Loucy (cell line): ENCODE measurements around the gene ALOX12B.

ENCODE experiments used
- H2AFZ ChIP-seq: fragments of 200-600 bp; sonication (generic); 2 replicates; pipeline ENCODE4 v1.6.0; 2016; ENCODE audit warnings: antibody characterized with exemption, mild to moderate bottlenecking, low read length, moderate library complexity
- H3F3A ChIP-seq: fragments of 200-600 bp; 2 replicates; pipeline ENCODE4 v1.6.0; 2016; ENCODE audit warnings: antibody characterized with exemption, low read depth, mild to moderate bottlenecking
- H3K27me3 ChIP-seq: fragments of 200-600 bp; sonication (generic); 2 replicates; pipeline ENCODE4 v1.6.1; 2014; ENCODE audit warnings: low read length, mild to moderate bottlenecking; ENCODE audit not compliant: insufficient read depth, poor library complexity, severe bottlenecking
- H3K36me3 ChIP-seq: fragments of 200-600 bp; sonication (generic); 2 replicates; pipeline ENCODE4 v1.6.1; 2016; ENCODE audit warnings: low read length; ENCODE audit not compliant: insufficient read depth
- H3K4me1 ChIP-seq: fragments of 200-600 bp; sonication (generic); 2 replicates; pipeline ENCODE4 v1.5.1; 2014; ENCODE audit warnings: low read length, mild to moderate bottlenecking; ENCODE audit not compliant: insufficient read depth, poor library complexity, severe bottlenecking
- H3K4me2 ChIP-seq: fragments of 200-600 bp; sonication (generic); 2 replicates; pipeline ENCODE4 v1.6.0; 2014; ENCODE audit warnings: antibody characterized with exemption, low read length, low read depth, mild to moderate bottlenecking; ENCODE audit not compliant: poor library complexity, severe bottlenecking
- H3K4me3 ChIP-seq: fragments of 200-600 bp; sonication (generic); 2 replicates; pipeline ENCODE4 v1.5.1; 2014; ENCODE audit warnings: low read length, mild to moderate bottlenecking, mixed read lengths; ENCODE audit not compliant: poor library complexity, severe bottlenecking
- H3K79me2 ChIP-seq: fragments of 200-600 bp; sonication (generic); 2 replicates; pipeline ENCODE4 v1.6.1; 2014; ENCODE audit warnings: low read length; ENCODE audit not compliant: insufficient read depth
- H3K9ac ChIP-seq: fragments of 200-600 bp; sonication (generic); 2 replicates; pipeline ENCODE4 v1.6.0; 2014; ENCODE audit warnings: mild to moderate bottlenecking, low read depth, low read length, moderate library complexity; ENCODE audit not compliant: poor library complexity, severe bottlenecking
- H3K9me2 ChIP-seq: fragments of 200-600 bp; sonication (generic); replicated peaks from 2 replicates; pipeline ENCODE4 v1.6.1; 2016; ENCODE audit warnings: low read depth, low read length, mixed read lengths
- H3K9me3 ChIP-seq: fragments of 200-600 bp; sonication (generic); 2 replicates; pipeline ENCODE4 v1.6.1; 2014; ENCODE audit warnings: mild to moderate bottlenecking, antibody characterized with exemption, low read length, low read depth; ENCODE audit not compliant: insufficient read depth
- H4K20me1 ChIP-seq: fragments of 200-600 bp; sonication (generic); 2 replicates; pipeline ENCODE4 v1.6.0; 2014; ENCODE audit warnings: antibody characterized with exemption, low read length, mild to moderate bottlenecking; ENCODE audit not compliant: insufficient read depth, poor library complexity, severe bottlenecking
- EZH2phosphoT487 ChIP-seq: fragments of 200-600 bp; IDR thresholded peaks from 2 replicates; pipeline ENCODE4 v1.6.1; 2018; ENCODE audit warnings: antibody characterized with exemption, mild to moderate bottlenecking, moderate library complexity, borderline replicate concordance
- TF ChIP-seq, protein P1 (sequence below): fragments of 200-600 bp; sonication (generic); conservative IDR thresholded peaks from 2 replicates; pipeline ENCODE4 v1.5.1; 2014; ENCODE audit warnings: mild to moderate bottlenecking, antibody characterized with exemption, low read length

Gene ALOX12B

DNA sequence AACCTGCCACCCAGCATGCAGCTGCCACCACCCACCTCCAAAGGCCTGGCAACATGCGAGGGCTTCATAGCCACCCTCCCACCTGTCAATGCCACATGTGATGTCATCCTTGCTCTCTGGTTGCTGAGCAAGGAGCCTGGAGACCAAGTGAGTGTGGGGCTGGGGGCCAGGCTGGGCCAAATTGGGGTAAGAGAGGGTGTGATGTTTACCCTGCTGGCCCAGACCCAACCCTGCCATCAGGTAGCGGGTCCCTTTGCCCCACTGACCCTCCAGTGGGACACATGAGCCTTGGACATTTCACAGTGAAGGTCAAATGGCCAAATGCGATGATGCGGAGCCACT, 39.8 kb downstream of the ALOX12B start:
- H3K9me3 ChIP-seq = no peaks in the 10 kb centered on the region
- H3K79me2 ChIP-seq = no peaks in the 10 kb centered on the region
- H2AFZ ChIP-seq = no peak overlapping the region
- H3F3A ChIP-seq = no peaks in the 10 kb centered on the region
- no peak overlapping the region for H3K4me2 ChIP-seq
- H3K4me1 ChIP-seq = no peaks in the 10 kb centered on the region
- H4K20me1 ChIP-seq = no peaks in the 10 kb centered on the region
- H3K9me2 ChIP-seq = no peaks in the 10 kb centered on the region
- no peaks in the 10 kb centered on the region for H3K36me3 ChIP-seq
- H3K9ac ChIP-seq = no peak overlapping the region
- no peaks in the 10 kb centered on the region for H3K27me3 ChIP-seq
- no peak for TF ChIP-seq EZH2phosphoT487
- TF ChIP-seq, protein P1, sequence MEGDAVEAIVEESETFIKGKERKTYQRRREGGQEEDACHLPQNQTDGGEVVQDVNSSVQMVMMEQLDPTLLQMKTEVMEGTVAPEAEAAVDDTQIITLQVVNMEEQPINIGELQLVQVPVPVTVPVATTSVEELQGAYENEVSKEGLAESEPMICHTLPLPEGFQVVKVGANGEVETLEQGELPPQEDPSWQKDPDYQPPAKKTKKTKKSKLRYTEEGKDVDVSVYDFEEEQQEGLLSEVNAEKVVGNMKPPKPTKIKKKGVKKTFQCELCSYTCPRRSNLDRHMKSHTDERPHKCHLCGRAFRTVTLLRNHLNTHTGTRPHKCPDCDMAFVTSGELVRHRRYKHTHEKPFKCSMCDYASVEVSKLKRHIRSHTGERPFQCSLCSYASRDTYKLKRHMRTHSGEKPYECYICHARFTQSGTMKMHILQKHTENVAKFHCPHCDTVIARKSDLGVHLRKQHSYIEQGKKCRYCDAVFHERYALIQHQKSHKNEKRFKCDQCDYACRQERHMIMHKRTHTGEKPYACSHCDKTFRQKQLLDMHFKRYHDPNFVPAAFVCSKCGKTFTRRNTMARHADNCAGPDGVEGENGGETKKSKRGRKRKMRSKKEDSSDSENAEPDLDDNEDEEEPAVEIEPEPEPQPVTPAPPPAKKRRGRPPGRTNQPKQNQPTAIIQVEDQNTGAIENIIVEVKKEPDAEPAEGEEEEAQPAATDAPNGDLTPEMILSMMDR = no peak
- H3K4me3 ChIP-seq = no peak overlapping the region

DNA sequence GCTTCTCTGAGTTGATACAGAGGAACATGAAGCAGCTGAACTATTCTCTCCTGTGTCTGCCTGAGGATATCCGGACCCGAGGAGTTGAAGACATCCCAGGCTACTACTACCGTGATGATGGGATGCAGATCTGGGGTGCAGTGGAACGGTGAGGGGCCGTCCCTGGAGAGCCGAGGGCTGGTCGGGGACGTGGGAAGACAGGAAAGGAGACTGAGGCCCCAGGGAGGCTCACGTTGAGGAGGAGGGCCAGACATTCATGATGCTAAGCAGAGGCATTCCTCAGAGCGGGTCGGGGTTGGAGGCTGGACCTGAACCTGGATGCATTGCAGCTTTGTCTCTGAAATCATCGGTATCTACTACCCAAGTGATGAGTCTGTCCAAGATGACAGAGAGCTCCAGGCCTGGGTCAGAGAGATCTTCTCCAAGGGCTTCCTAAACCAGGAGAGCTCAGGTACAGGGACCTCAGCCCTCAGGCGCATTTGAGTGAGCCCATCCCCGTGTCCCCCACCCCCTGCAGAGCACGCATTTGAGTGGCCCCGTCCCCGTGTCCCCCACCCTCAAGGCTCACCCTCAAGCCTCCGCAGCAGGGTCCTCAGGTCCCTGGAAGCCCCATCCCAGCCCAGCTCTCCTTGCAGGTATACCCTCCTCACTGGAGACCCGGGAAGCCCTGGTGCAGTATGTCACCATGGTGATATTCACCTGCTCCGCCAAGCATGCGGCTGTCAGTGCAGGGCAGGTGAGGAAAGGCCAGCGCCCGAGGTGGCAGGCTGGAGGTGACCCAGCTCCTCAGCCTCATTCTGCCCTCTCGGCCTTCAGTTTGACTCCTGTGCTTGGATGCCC, 40.4 kb downstream of the ALOX12B start:
- H3K4me3 ChIP-seq = no peak overlapping the region
- no peaks in the 10 kb centered on the region for H3K79me2 ChIP-seq
- H3F3A ChIP-seq = no peaks in the 10 kb centered on the region
- TF ChIP-seq EZH2phosphoT487 = no peak
- TF ChIP-seq, protein P1 = no peak
- no peak overlapping the region for H2AFZ ChIP-seq
- H3K4me1 ChIP-seq = no peaks in the 10 kb centered on the region
- no peaks in the 10 kb centered on the region for H3K27me3 ChIP-seq
- H3K4me2 ChIP-seq = no peak overlapping the region
- H3K9ac ChIP-seq = no peak overlapping the region
- H3K36me3 ChIP-seq = no peaks in the 10 kb centered on the region
- H3K9me2 ChIP-seq = no peaks in the 10 kb centered on the region
- H4K20me1 ChIP-seq = no peaks in the 10 kb centered on the region
- H3K9me3 ChIP-seq = no peaks in the 10 kb centered on the region

DNA sequence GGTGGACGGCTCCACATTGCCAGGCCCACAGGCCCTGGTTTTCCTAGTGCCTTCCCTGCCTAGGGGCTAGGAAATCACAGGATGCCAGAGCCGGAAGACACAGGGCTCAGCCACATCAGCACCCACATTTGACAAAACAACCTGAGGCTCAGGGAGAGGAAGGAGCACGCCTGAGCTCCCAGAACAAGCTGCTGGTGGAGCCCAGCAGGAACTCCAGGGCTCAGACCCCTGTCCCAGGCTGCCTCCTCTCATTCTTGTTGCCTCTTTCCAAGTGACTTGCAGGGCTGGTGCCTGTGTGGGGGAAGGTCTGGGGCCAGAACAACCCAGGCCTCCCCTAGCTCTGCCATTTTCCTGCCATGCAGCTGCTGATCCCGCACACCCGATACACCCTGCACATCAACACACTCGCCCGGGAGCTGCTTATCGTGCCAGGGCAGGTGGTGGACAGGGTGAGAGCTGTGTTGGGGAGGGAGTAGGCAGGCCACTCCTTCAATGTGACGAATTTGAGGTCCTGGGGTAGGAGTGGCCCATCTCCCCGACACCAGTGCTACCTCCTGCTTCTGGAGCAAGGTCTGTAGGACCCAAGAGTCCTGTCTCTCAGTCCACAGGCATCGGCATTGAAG, 41.1 kb downstream of the ALOX12B start:
- no peaks in the 10 kb centered on the region for H3K27me3 ChIP-seq
- TF ChIP-seq, protein P1 = no peak
- no peak for TF ChIP-seq EZH2phosphoT487
- H3K9me2 ChIP-seq = no peaks in the 10 kb centered on the region
- no peaks in the 10 kb centered on the region for H3K36me3 ChIP-seq
- no peaks in the 10 kb centered on the region for H4K20me1 ChIP-seq
- no peak overlapping the region for H3K4me2 ChIP-seq
- no peaks in the 10 kb centered on the region for H3K79me2 ChIP-seq
- H3K9ac ChIP-seq = no peak overlapping the region
- H3K4me3 ChIP-seq = no peak overlapping the region
- no peak overlapping the region for H2AFZ ChIP-seq
- H3F3A ChIP-seq = no peaks in the 10 kb centered on the region
- no peaks in the 10 kb centered on the region for H3K4me1 ChIP-seq
- H3K9me3 ChIP-seq = no peaks in the 10 kb centered on the region
